Liver (tissue), 9 donors: ENCODE results near the gene GPR37. TPM values are rescaled to one million over a fixed set of nuclear protein-coding genes. Genes with fewer than 3 reads are reported as not detected.

Experiments used
- DNase-seq: peaks from one replicate; pipeline ENCODE4 v3.0.0-alpha.2; 2017; ENCODE audit warnings: low spot score
- H3K27ac ChIP-seq, 2 donors: one replicate each; pipeline ENCODE4 v1.7.0; 2013; ENCODE audit warnings: inconsistent platforms in 2 of 2, low read length in 2 of 2, control low read depth in 1 of 2, low read depth in 1 of 2, mild to moderate bottlenecking in 1 of 2
- H3K27me3 ChIP-seq, 4 donors: one replicate each; pipeline versions ENCODE4 v1.6.1 to v1.7.0; 2013; ENCODE audit warnings: low read length in 3 of 4, inconsistent platforms in 1 of 4, mild to moderate bottlenecking in 1 of 4, moderate library complexity in 1 of 4; ENCODE audit not compliant: control insufficient read depth in 4 of 4, insufficient read depth in 4 of 4
- H3K36me3 ChIP-seq, 4 donors: one replicate each; pipeline versions ENCODE4 v1.6.1 to v1.7.0; 2013; ENCODE audit warnings: low read length in 3 of 4, mild to moderate bottlenecking in 3 of 4, low read depth in 1 of 4, moderate library complexity in 1 of 4; ENCODE audit not compliant: control insufficient read depth in 4 of 4, insufficient read depth in 3 of 4
- H3K4me1 ChIP-seq, 4 donors: one replicate each; pipeline versions ENCODE4 v1.6.1 to v1.7.0; 2013; ENCODE audit warnings: low read length in 3 of 4, mild to moderate bottlenecking in 3 of 4, moderate library complexity in 1 of 4; ENCODE audit not compliant: control insufficient read depth in 4 of 4, insufficient read depth in 4 of 4
- H3K4me3 ChIP-seq, 3 donors: one replicate each; pipeline versions ENCODE4 v1.6.1 to v1.7.0; 2013; ENCODE audit warnings: low read length in 3 of 3, control low read depth in 1 of 3, low read depth in 1 of 3, mild to moderate bottlenecking in 1 of 3
- H3K9ac ChIP-seq, 2 donors: one replicate each; pipeline ENCODE4 v1.7.0; 2013; ENCODE audit warnings: low read length in 2 of 2, mild to moderate bottlenecking in 2 of 2, moderate library complexity in 2 of 2, control low read depth in 1 of 2, low read depth in 1 of 2
- H3K9me3 ChIP-seq, 4 donors: one replicate each; pipeline versions ENCODE4 v1.6.1 to v1.7.0; 2013; ENCODE audit warnings: low read length in 3 of 4; ENCODE audit not compliant: control insufficient read depth in 4 of 4
- ATF3 ChIP-seq: IDR thresholded peaks from 2 replicates; pipeline ENCODE4 v1.6.1; 2016; ENCODE audit warnings: antibody characterized with exemption
- EGR1 ChIP-seq, 2 donors: IDR thresholded peaks; 2 replicates each; pipeline ENCODE4 v1.6.1; 2016 to 2018; ENCODE audit warnings: antibody characterized with exemption in 2 of 2, low read depth in 2 of 2
- FOXA1 ChIP-seq: IDR thresholded peaks from 2 replicates; pipeline ENCODE4 v1.6.1; 2016; ENCODE audit warnings: antibody characterized with exemption
- FOXA2 ChIP-seq: IDR thresholded peaks from 2 replicates; pipeline ENCODE4 v1.6.1; 2016; ENCODE audit warnings: antibody characterized with exemption
- GABPA ChIP-seq, 2 donors: IDR thresholded peaks in 1 of 2; conservative IDR thresholded peaks in 1 of 2; 2 replicates each; pipeline ENCODE4 v1.6.1; 2016; ENCODE audit warnings: antibody characterized with exemption in 2 of 2, mild to moderate bottlenecking in 1 of 2, moderate library complexity in 1 of 2
- HNF4A ChIP-seq, 2 donors: conservative IDR thresholded peaks; 2 replicates each; pipeline ENCODE4 v1.6.1; 2016; ENCODE audit warnings: antibody characterized with exemption in 2 of 2, mild to moderate bottlenecking in 2 of 2
- HNF4G ChIP-seq: IDR thresholded peaks from 2 replicates; pipeline ENCODE4 v1.6.1; 2016; ENCODE audit warnings: antibody characterized with exemption
- JUND ChIP-seq, 2 donors: IDR thresholded peaks; 2 replicates each; pipeline ENCODE4 v1.6.1; 2016; ENCODE audit warnings: antibody characterized with exemption in 2 of 2
- MAX ChIP-seq: IDR thresholded peaks from 2 replicates; pipeline ENCODE4 v1.6.1; 2016; ENCODE audit warnings: antibody characterized with exemption
- NR2F2 ChIP-seq: IDR thresholded peaks from 2 replicates; pipeline ENCODE4 v1.6.1; 2016; ENCODE audit warnings: antibody characterized with exemption
- RAD21 ChIP-seq, 2 donors: IDR thresholded peaks; 2 replicates each; pipeline ENCODE4 v1.6.1; 2016; ENCODE audit warnings: antibody characterized with exemption in 2 of 2, mild to moderate bottlenecking in 2 of 2
- REST ChIP-seq: IDR thresholded peaks from 2 replicates; pipeline ENCODE4 v1.6.1; 2016; ENCODE audit warnings: antibody characterized with exemption, mild to moderate bottlenecking
- RXRA ChIP-seq, 2 donors: IDR thresholded peaks; 2 replicates each; pipeline ENCODE4 v1.6.1; 2017 to 2018; ENCODE audit warnings: antibody characterized with exemption in 2 of 2, mild to moderate bottlenecking in 1 of 2
- SP1 ChIP-seq: IDR thresholded peaks from 2 replicates; pipeline ENCODE4 v1.6.1; 2018; ENCODE audit warnings: antibody characterized with exemption, mild to moderate bottlenecking
- TAF1 ChIP-seq: conservative IDR thresholded peaks from 2 replicates; pipeline ENCODE4 v1.6.1; 2016; ENCODE audit warnings: antibody characterized with exemption, mild to moderate bottlenecking
- YY1 ChIP-seq: IDR thresholded peaks from 2 replicates; pipeline ENCODE4 v1.6.1; 2016; ENCODE audit warnings: antibody characterized with exemption, mild to moderate bottlenecking
- ZBTB33 ChIP-seq: IDR thresholded peaks from 2 replicates; pipeline ENCODE4 v1.6.1; 2016; ENCODE audit warnings: antibody characterized with exemption
- WGBS: extraction: QIAGEN DNeasy Blood & Tissue Kit; methylation state at CpG from one replicate; pipeline ENCODE4 v1.1.7; 2013; 5-methylcytosine and 5-hydroxymethylcytosine counted together
- polyA plus RNA-seq, 2 donors: library from polyadenylated mRNA; stranded (reverse) in 1 of 2; unstranded in 1 of 2; fragments of 200-250 nt in 1 of 2; fragments of >200 nt in 1 of 2; fragmentation: Nextera tagmentation in 1 of 2; extraction: Ambion mirVana in 1 of 2; gene quantifications; one replicate each; pipeline versions ENCODE4 v1.2.1 to v1.2.3, GENCODE V29; 2013 to 2015
- total RNA-seq, 2 donors: library from RNA; depleted of rRNA; stranded (reverse); fragments of >200 nt; gene quantifications; one replicate each; pipeline ENCODE4 v1.2.3, GENCODE V29; 2014
- TF ChIP-seq, protein P1 (sequence below): fragments of 150-350 bp; IDR thresholded peaks from 2 replicates; pipeline ENCODE4 v1.5.1; 2017; ENCODE audit warnings: improper control_type of control experiment, low read depth, low read length; ENCODE audit not compliant: missing input control
- donor health status: healthy.
- donor health status: healthy.
- donor health status: healthy.
- donor health status: healthy.
- donor health status: healthy.

The GPR37 gene
- total and polyA plus RNA-seq, 4 donors = 0.33 to 12.0 (median 8.7) TPM

GRCh38 chr7:124769136-124769535 lies 3.5 kb upstream of the GPR37 start:
- H3K4me3 ChIP-seq = no peak overlapping the region
- no peaks in the 10 kb centered on the region for H3K9me3 ChIP-seq
- H3K9ac ChIP-seq = no peak overlapping the region
- H3K36me3 ChIP-seq = no peaks in the 10 kb centered on the region
- H3K27me3 ChIP-seq = no peaks in the 10 kb centered on the region
- DNase-seq = no peak
- TF ChIP-seq HNF4A (conservative IDR thresholded peaks at IDR 0.05) (no peak), HNF4G (no peak), FOXA1 (no peak), EGR1 (IDR thresholded peaks at IDR 0.05; ENCODE audit: low read depth in 2 of 2) (no peak), ZBTB33 (no peak), NR2F2 (no peak), SP1 (no peak)
- H3K4me1 ChIP-seq = peaks cover 2 to 21% (median 10%) of the 10 kb centered on the region in 4 donors
- WGBS = 88% methylated on average over 1 of the region's 1 CpG
- H3K27ac ChIP-seq = no peak overlapping the region

DNA sequence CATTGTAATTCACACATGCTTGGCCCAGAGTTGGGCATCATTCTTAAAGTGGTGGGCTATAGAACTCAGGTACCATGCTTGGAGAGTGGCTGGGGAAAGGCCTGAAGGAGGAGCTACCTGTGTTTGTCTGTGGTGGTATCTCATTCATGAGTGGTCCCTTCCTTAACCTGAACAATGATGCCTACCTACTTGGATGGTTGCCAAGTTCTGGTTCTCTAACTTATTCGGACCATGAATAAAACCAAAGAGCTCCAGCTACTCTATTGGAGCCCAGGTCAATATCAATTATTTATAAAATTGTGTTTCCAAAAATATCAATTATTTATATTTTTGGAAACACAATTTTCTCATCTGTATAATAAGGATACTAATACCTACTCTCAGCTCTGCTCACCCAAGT lies 2.9 kb upstream of the GPR37 start:
- TF ChIP-seq SP1 = no peak
- TF ChIP-seq RXRA (IDR thresholded peaks at IDR 0.05) = no peak
- TF ChIP-seq FOXA2 = no peak
- TF ChIP-seq ZBTB33 = no peak
- no peak for TF ChIP-seq YY1
- no peak for TF ChIP-seq NR2F2
- no peak for TF ChIP-seq HNF4G
- TF ChIP-seq MAX = no peak
- no peak for TF ChIP-seq FOXA1
- no peak for TF ChIP-seq JUND (IDR thresholded peaks at IDR 0.05)
- no peak for TF ChIP-seq HNF4A (conservative IDR thresholded peaks at IDR 0.05)
- TF ChIP-seq ATF3 = no peak
- no peak for TF ChIP-seq EGR1 (IDR thresholded peaks at IDR 0.05; ENCODE audit: low read depth in 2 of 2)
- no peak for TF ChIP-seq REST
- no peak for TF ChIP-seq RAD21 (IDR thresholded peaks at IDR 0.05)
- TF ChIP-seq TAF1 = no peak
- no peak for TF ChIP-seq GABPA (IDR thresholded peaks at IDR 0.05 in 1 of 2, conservative IDR thresholded peaks at IDR 0.05 in 1 of 2)
- TF ChIP-seq, protein P1, sequence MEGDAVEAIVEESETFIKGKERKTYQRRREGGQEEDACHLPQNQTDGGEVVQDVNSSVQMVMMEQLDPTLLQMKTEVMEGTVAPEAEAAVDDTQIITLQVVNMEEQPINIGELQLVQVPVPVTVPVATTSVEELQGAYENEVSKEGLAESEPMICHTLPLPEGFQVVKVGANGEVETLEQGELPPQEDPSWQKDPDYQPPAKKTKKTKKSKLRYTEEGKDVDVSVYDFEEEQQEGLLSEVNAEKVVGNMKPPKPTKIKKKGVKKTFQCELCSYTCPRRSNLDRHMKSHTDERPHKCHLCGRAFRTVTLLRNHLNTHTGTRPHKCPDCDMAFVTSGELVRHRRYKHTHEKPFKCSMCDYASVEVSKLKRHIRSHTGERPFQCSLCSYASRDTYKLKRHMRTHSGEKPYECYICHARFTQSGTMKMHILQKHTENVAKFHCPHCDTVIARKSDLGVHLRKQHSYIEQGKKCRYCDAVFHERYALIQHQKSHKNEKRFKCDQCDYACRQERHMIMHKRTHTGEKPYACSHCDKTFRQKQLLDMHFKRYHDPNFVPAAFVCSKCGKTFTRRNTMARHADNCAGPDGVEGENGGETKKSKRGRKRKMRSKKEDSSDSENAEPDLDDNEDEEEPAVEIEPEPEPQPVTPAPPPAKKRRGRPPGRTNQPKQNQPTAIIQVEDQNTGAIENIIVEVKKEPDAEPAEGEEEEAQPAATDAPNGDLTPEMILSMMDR = no peak
- Histone ChIP-seq H3K36me3 (no peaks in the 10 kb centered on the region), H3K9me3 (no peaks in the 10 kb centered on the region), H3K4me3 (no peak overlapping the region), H3K27ac (no peak overlapping the region), H3K27me3 (no peaks in the 10 kb centered on the region), H3K4me1 (peaks cover 5 to 25% (median 15%) of the 10 kb centered on the region in 4 donors), H3K9ac (no peak overlapping the region)
- WGBS = 67% methylated on average over 1 of the region's 1 CpG
- no peak for DNase-seq
